ENCODE results near the gene SNCB.

The SNCB gene

GRCh38 chr5:176644294-176644693, 14.0 kb upstream of the SNCB start:
- no peak for DNase-seq

- no peak for DNase-seq
These were observed 13.3 kb upstream of the SNCB start for GRCh38 chr5:176643491-176644219.

- no peak for DNase-seq
These were observed 12.5 kb upstream of the SNCB start for GRCh38 chr5:176642675-176643490.

DNA sequence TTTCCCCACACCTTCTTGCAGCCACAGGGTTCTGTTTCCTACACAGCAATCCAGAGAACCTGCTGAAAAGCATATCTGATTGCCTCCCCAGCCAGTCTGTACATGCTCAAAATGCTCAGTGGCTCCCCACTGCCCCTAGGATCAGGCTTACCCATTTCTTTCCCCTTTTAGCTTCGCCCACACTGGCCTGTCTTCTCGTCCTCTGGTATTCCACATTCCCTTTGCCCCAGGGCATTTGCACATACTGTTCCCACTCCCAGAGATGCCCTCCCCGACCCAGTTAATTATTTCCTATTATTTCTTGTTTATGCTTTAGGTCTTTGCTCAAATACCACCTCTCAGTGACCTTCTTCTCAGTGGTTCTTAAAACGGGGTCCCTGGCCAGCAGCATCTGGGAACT, 10.3 kb upstream of the SNCB start:
- no peak for DNase-seq

- no peak for DNase-seq
These were observed 9.6 kb upstream of the SNCB start for GRCh38 chr5:176639981-176640380.

GRCh38 chr5:176639208-176639607, 8.9 kb upstream of the SNCB start:
- DNase-seq: no peak

DNA sequence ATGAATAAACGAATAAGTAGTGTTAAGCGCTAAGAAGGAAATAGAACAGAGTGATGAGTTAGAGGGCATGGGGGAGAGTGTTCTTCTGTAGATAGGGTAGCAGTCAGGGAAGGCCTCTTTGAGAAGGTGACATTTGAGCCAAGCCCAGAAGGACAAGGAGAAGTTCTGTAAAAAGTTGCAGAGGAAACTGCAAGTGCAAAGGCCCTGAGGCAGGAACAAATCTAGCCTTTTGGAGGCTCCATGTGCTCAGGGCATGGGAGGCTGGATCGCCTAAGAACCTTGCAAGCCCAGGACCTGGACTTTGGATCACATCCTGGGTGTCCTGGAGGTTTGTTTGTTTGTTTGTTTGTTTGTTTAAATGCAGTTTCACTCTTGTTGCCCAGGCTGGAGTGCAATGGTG, 8.1 kb upstream of the SNCB start:
- DNase-seq: no peak

GRCh38 chr5:176637556-176637955, 7.2 kb upstream of the SNCB start:
- DNase-seq: no peak

GRCh38 chr5:176636426-176636825, 6.1 kb upstream of the SNCB start:
- no peak for DNase-seq

GRCh38 chr5:176633598-176633997, 3.3 kb upstream of the SNCB start:
- DNase-seq: no peak

- DNase-seq: no peak
These were observed 2.4 kb upstream of the SNCB start for GRCh38 chr5:176632745-176633144.

DNA sequence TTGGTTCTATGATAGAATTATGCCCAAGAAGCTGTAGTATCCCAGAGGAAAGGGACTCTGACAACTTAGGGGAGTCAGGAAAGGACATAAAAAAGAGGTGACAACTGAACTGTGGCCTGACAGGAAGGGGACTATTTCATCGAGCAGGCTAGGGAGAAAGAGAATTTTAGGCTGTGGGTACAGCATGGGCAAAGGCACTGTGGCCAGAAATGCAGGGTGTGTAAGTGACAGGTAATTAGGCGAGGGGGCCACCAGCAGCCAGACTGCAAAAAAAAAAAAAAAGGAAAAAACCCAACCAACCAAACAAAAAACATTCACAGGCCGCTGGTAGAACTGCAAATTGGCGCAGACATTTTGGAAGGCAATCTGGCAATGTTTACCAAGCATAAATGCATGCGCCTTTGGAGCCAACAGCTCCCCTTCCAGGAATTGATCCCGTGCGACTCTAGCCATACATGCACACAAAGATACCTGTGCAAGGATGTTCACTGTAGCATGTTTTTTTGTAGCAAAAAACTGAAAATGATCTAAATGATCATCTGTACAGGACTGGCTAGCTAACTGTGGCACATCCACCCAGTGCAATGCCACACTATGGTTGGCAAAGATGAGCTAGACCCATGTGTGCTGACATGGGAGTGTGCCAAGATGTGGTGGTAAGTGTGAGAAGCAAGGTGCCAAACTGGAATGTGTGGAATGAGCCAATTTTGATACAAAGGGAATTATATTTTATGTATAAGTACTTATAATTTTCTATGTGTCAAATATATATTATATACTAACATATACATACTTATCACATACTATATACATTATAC, 1.3 kb upstream of the SNCB start:
- DNase-seq: no peak

GRCh38 chr5:176630681-176631222, 418 bp upstream of the SNCB start:
- DNase-seq: no peak

DNA sequence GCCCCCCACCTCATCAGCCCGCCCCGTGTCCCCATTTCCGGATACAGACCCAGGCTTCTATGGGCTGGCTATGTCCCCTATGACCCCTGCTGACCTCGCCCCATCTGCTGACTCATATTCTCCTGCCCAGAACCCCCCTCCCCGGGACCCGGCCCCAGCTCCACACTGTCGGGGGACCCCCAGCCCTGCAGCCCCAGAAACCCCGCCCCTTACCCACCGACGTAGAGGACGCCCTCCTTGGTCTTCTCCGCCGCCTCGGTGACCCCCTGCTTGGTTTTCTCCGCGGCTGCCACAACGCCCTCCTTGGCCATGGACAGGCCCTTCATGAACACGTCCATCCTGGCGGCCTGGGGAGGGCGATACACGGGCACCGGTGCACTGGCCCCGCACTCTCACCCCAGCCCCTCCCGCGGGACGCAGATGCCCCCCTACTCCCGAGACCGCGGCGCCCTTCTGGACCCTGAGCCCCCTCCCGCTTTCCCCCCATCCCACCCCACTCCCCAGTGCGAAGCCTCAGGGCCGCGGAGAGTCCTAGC, 949 bp downstream of the SNCB start:
- DNase-seq: no peak

- DNase-seq: no peak
These were observed 1.7 kb downstream of the SNCB start for GRCh38 chr5:176628406-176629228.

GRCh38 chr5:176627582-176627981, 2.8 kb downstream of the SNCB start:
- no peak for DNase-seq

DNA sequence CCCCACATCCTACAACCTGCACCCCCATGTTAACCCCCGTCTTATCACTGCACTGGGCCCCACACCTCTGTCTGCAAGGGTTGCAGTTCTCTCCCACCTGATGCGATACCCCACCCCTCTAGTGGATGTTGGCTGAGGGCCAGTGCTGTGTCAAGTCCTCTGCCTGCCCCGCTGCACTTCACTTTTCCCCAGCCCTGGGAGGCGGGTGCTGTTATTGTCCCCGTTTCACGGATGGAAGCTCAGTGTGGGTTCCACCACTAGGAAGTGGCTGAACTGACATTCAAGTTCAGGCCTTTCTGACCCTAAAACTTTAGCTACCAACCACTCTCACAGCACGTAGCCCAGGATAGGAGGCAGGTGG, 3.5 kb downstream of the SNCB start:
- no peak for DNase-seq

GRCh38 chr5:176625966-176626875, 4.1 kb downstream of the SNCB start:
- no peak for DNase-seq

DNA sequence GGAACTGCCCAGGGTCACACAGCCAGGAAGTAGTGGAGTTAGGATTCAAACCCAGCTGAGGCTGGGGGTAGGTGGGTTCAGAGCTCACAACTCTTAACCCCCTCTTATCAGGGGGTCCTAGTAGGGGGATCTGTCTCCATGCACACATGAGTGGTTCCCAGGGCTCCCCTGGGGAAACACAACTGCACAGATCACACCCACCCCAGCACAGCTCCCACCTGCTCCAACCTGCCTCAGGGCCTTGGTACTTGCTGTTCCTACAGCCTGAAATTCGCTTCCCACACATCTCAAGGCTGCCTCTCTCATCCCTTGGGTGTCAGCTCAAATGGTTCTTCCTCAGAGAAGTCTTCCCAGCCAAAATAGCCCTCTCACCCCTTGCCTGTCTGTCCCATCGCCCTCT, 4.8 kb downstream of the SNCB start:
- no peak for DNase-seq

GRCh38 chr5:176624938-176625337, 5.4 kb downstream of the SNCB start:
- DNase-seq: no peak

- no peak for DNase-seq
These were observed 6.2 kb downstream of the SNCB start for GRCh38 chr5:176624142-176624541.
